OCI-LY7 (cell line): ENCODE results near the gene NAB2.

Experiments
- CTCF ChIP-seq: fragments of 200-600 bp; sonication (generic); conservative IDR thresholded peaks from 2 replicates; pipeline ENCODE4 v1.5.1; 2014; ENCODE audit warnings: mild to moderate bottlenecking, antibody characterized with exemption, low read length, moderate library complexity, mixed read lengths
- EZH2phosphoT487 ChIP-seq: fragments of 200-600 bp; sonication (generic); IDR thresholded peaks from 2 replicates; pipeline ENCODE4 v1.6.1; 2018; ENCODE audit warnings: low read depth, borderline replicate concordance, mild to moderate bottlenecking, mixed run types, antibody characterized with exemption, low read length, moderate library complexity, mixed read lengths

DNA sequence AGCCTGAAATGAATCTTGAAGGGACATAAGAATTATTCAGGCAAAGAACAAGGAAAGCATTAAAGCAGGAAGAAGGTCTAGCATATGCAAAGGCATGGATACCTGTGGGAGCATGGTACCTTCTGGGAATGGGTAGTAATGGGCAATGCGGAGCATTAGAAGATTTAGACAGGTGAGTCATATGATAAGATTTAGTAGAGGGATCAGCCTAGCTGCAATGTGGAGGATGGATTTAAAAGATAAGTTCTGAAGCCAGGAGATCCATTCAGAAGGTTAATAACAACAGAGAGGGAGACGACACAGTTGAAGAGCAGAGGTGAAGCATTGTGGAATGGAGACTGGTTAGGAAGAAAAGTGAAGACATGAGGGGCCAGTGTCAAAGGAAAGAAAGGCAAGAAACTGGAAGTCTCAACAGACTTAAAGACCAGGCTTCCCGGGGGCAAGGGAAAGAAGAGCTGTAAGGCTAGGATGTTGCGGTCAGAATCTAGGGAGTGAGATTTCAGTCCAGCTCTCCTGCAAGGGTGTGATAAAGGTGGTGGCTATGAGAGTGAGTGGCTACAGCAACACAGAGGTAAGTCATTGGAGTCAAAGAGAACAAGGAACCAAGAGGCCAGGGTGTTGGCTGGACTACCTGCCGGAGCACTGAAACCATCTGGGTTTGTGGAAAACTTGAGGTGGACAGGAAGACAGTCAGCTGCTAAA lies 27.8 kb downstream of the NAB2 start:
- no peak for TF ChIP-seq CTCF
- TF ChIP-seq EZH2phosphoT487 = no peak
